SJSA1 (cell line): ENCODE results near the gene DDX5. TPM values are rescaled to one million over a fixed set of nuclear protein-coding genes. Genes with fewer than 3 reads are reported as not detected.

Source experiments
- DNase-seq, 2 experiments: peaks; one replicate each; pipeline ENCODE4 v3.0.0-alpha.2; 2015 to 2020; ENCODE audit warnings: low spot score in 2 of 2, low read depth in 1 of 2
- H3K27ac ChIP-seq: fragments of 250-450 bp; sonication (Bioruptor Pico); 2 replicates; pipeline ENCODE4 v1.5.1; 2020; ENCODE audit warnings: mild to moderate bottlenecking, moderate library complexity
- H3K27me3 ChIP-seq: fragments of 250-450 bp; sonication (Bioruptor Pico); replicated peaks from 2 replicates; pipeline ENCODE4 v1.5.1; 2020; ENCODE audit warnings: mild to moderate bottlenecking, moderate library complexity
- H3K36me3 ChIP-seq: fragments of 250-450 bp; sonication (Bioruptor Pico); 2 replicates; pipeline ENCODE4 v1.5.1; 2020; ENCODE audit warnings: mild to moderate bottlenecking
- H3K4me1 ChIP-seq: fragments of 250-450 bp; sonication (Bioruptor Pico); replicated peaks from 2 replicates; pipeline ENCODE4 v1.6.1; 2021; ENCODE audit warnings: mild to moderate bottlenecking
- H3K4me3 ChIP-seq: fragments of 250-450 bp; sonication (Bioruptor Pico); 2 replicates; pipeline ENCODE4 v1.5.1; 2020; ENCODE audit warnings: mild to moderate bottlenecking
- H3K9me3 ChIP-seq: fragments of 250-450 bp; sonication (Bioruptor Pico); replicated peaks from 2 replicates; pipeline ENCODE4 v1.5.1; 2020; ENCODE audit warnings: mild to moderate bottlenecking
- total RNA-seq: library from RNA; depleted of rRNA; stranded (reverse); fragments of >200 nt; shearing (Covaris generic); gene quantifications from 2 replicates; pipeline ENCODE4 v1.2.3, GENCODE V29; 2014

DDX5 gene
- total RNA-seq, 1 experiment from 2014 or later: 306 TPM

DNA sequence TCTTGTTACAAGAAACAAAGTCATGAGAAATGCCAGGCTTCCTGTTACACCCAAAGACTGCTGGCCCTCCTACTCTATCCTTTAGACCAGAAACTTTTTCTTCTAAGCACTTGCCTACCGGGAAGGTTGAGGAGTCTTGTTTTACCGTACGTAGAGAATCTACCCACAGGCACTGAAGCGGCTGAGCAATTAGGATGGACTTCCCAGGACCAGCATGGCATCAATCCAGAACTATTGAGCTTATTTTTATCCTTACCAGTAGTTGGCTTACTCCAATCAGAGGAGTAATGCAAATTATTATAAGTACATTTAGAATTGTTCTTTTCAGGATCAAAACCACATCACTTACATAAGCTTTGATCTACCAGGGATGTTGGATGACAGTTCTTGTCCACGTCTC is 26.3 kb upstream of the DDX5 start:
- Histone ChIP-seq H3K36me3 (peaks cover 99% of the 10 kb centered on the region), H3K4me1 (peaks cover 24% of the 10 kb centered on the region), H3K9me3 (no peaks in the 10 kb centered on the region), H3K27me3 (no peaks in the 10 kb centered on the region), H3K4me3 (no peak overlapping the region), H3K27ac (no peak overlapping the region)
- no peak for DNase-seq

DNA sequence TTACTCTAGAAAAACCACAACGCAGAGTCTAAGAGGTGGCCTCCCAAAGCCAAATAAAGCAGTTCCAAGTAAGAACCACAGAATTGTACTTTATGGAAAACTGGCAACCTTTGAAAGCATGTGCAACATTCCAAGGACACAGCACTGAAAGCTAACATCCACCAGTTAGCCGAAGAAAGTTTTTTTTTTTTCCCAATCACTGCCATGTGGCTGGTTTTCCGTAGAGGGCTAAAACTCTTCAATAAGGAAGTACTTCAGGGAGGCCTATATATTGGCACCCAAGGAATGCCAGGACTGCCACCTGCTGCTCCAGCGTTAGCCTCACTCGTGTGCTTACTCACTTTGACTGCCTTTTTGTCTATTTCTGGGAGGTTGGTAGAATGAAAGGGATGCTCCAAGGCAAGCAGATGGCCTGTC is 25.9 kb upstream of the DDX5 start:
- no peak overlapping the region for H3K4me3 ChIP-seq
- H3K4me1 ChIP-seq: peaks cover 24% of the 10 kb centered on the region
- peaks cover 99% of the 10 kb centered on the region for H3K36me3 ChIP-seq
- no peaks in the 10 kb centered on the region for H3K27me3 ChIP-seq
- DNase-seq: peak in 1 of 2 experiments; percentile 83
- H3K27ac ChIP-seq: no peak overlapping the region
- no peaks in the 10 kb centered on the region for H3K9me3 ChIP-seq

DNA sequence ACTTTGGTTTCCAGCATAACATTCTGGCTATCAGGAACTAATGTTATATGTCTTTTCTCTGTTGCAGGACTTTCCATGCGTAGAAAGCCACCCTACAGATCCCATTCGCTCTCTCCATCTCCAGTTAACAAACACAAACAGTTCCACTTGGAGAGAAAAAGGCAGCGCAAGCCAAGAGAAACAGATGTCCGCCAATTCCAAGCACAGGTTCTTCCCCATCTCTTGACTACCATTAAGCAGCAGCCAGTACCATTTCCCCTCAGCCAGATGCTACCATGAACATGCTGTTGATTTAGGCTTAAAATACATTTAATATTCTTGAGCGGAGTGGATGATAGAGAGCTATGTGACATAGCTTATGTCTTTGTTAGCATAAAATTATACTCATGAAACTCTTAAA is 23.1 kb upstream of the DDX5 start:
- H3K4me1 ChIP-seq: peaks cover 24% of the 10 kb centered on the region
- no peaks in the 10 kb centered on the region for H3K9me3 ChIP-seq
- no peaks in the 10 kb centered on the region for H3K27me3 ChIP-seq
- peaks cover 99% of the 10 kb centered on the region for H3K36me3 ChIP-seq
- no peak overlapping the region for H3K27ac ChIP-seq
- no peak for DNase-seq
- H3K4me3 ChIP-seq: no peak overlapping the region

- H3K9me3 ChIP-seq: no peaks in the 10 kb centered on the region
- peaks cover 23% of the 10 kb centered on the region for H3K4me1 ChIP-seq
- H3K27ac ChIP-seq: no peak overlapping the region
- H3K4me3 ChIP-seq: no peak overlapping the region
- no peaks in the 10 kb centered on the region for H3K27me3 ChIP-seq
- H3K36me3 ChIP-seq: peaks cover 97% of the 10 kb centered on the region
- no peak for DNase-seq
Observed at GRCh38 chr17:64527914-64528313, 21.8 kb upstream of the DDX5 start.

- no peaks in the 10 kb centered on the region for H3K27me3 ChIP-seq
- H3K36me3 ChIP-seq: peaks cover 95% of the 10 kb centered on the region
- H3K4me3 ChIP-seq: no peak overlapping the region
- H3K4me1 ChIP-seq: no peaks in the 10 kb centered on the region
- no peaks in the 10 kb centered on the region for H3K9me3 ChIP-seq
- no peak overlapping the region for H3K27ac ChIP-seq
- DNase-seq: no peak
Observed at GRCh38 chr17:64520359-64520758, 14.3 kb upstream of the DDX5 start.

GRCh38 chr17:64519601-64520000 is 13.5 kb upstream of the DDX5 start:
- Histone ChIP-seq H3K27ac (no peak overlapping the region), H3K36me3 (peaks cover 95% of the 10 kb centered on the region), H3K9me3 (no peaks in the 10 kb centered on the region), H3K27me3 (no peaks in the 10 kb centered on the region), H3K4me1 (no peaks in the 10 kb centered on the region), H3K4me3 (no peak overlapping the region)
- no peak for DNase-seq

- Histone ChIP-seq H3K27ac (no peak overlapping the region), H3K4me1 (no peaks in the 10 kb centered on the region), H3K9me3 (no peaks in the 10 kb centered on the region), H3K36me3 (peaks cover 96% of the 10 kb centered on the region), H3K4me3 (no peak overlapping the region), H3K27me3 (no peaks in the 10 kb centered on the region; the same call in 1 of the 2 replicates)
- no peak for DNase-seq
Observed at GRCh38 chr17:64515829-64516228, 9.7 kb upstream of the DDX5 start.

DNA sequence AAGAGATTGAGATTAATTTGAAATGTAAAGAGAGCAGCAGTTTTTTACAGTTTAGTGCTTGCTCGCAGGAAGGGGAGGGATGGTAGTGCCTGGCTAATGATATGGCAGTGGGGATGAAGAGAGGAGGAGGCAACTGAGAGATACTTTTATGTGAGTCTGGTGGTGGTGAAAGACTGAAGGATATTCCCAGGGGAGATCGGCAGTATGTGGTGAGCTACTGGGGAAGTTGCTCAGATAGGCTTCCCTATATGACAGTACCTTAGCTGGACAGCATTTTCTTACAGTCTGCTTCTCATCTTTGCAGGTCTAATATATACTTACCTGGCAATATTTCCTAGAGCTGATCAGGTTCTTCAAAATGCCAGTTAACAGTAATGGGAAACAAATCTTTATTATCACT is 9.3 kb upstream of the DDX5 start:
- no peak for DNase-seq
- H3K9me3 ChIP-seq: no peaks in the 10 kb centered on the region
- H3K27me3 ChIP-seq: no peaks in the 10 kb centered on the region; the same call in 1 of the 2 replicates
- peaks cover 96% of the 10 kb centered on the region for H3K36me3 ChIP-seq
- no peak overlapping the region for H3K27ac ChIP-seq
- H3K4me3 ChIP-seq: no peak overlapping the region
- no peaks in the 10 kb centered on the region for H3K4me1 ChIP-seq

GRCh38 chr17:64509179-64509578 is 3.1 kb upstream of the DDX5 start:
- no peaks in the 10 kb centered on the region for H3K9me3 ChIP-seq
- no peak overlapping the region for H3K4me3 ChIP-seq
- peaks cover 13% of the 10 kb centered on the region for H3K4me1 ChIP-seq
- H3K36me3 ChIP-seq: peaks cover 78% of the 10 kb centered on the region
- no peak for DNase-seq
- H3K27ac ChIP-seq: no peak overlapping the region
- no peaks in the 10 kb centered on the region; the same call in 1 of the 2 replicates for H3K27me3 ChIP-seq

DNA sequence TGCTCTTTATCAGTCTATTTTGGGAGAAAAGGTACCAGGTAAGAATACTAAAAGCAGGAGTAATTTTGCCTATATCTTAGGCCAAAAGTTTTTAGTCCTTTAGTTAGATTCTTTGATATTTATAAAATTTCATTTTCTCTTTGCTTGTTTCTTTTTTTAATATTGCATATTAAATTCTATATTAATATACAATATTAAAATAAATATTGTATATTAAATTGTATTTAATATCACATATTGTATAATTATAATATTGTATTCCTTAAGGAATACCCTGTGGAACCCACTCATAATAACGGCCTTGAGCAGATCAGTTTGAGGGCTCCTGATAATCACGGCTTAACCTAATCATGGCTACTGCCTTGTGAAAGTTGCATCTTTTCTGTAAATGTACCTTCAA is 2.6 kb upstream of the DDX5 start:
- Histone ChIP-seq H3K36me3 (peaks cover 78% of the 10 kb centered on the region), H3K9me3 (no peaks in the 10 kb centered on the region), H3K4me3 (no peak overlapping the region), H3K4me1 (peaks cover 18% of the 10 kb centered on the region), H3K27me3 (no peaks in the 10 kb centered on the region; the same call in 1 of the 2 replicates), H3K27ac (no peak overlapping the region)
- DNase-seq: no peak

DNA sequence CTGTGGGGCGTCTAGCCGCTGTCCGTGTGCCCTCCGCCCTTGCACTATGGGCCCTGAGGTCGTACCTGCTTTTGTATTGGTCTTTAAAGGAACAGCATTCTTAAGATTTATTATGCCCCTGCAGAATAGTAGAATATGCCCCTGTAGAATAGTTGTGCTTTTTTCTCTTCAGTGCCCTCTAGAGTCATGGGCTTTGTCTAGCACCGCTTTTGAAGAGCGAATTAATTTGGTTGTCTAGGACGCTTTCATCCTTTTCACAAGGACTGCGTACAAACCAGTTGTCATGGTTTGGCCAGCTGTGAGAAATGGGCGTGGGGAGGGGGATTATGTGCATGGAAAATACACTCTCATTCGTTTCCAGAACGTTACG is 1.3 kb upstream of the DDX5 start:
- peak in 1 of 2 experiments; percentile 72 for DNase-seq

DNA sequence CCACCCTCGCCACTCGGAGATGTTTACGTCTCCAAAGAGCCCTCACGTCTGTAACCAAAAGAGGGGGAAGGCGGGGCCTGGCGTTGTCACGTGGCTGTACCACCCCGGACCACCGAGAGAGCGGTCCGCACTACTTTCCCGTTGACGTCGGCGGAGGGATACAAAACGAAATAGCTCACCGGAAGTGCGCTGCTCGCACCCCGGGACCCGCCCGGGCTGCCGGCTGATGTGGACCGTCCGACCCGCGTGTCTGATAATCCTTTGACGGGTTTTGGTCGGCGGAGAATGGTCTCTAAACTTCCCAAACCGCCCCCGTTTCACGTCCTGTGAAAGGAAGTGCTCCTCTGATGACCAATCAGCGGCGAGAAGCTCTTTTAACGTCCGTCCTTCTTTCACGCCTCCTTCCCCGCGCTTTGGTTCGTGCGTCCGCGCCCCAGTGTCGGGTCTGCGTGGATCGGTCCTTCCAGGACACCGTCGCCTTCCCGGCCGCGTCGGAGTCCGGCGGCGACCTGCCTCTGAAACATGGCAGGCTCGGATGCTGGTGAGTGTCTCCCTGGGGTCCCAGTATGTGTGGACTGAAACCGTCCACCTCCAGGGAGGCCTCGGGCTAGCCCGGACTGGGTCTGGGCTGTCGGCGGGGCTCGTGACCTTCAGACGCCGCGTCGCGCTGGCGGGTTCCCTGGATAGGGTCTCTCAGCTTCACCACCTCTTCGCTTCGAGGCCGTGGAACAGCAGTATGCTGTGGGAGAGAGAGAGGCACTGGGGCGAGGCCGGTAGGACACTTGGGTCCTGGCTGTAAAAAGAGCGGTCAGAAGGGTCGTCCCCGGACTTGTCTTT is 705 bp upstream of the DDX5 start, which contains the start of gene CEP95:
CEP95 (plus strand) TSS at position 402 of the 837 bp plus-strand sequence; CDS start at position 523, 121 bp downstream.
- Histone ChIP-seq H3K9me3 (no peaks in the 10 kb centered on the region), H3K27me3 (no peaks in the 10 kb centered on the region), H3K36me3 (peaks cover 78% of the 10 kb centered on the region), H3K27ac (peak within 1 kb of the TSS; percentile 97), H3K4me1 (peaks cover 30% of the 10 kb centered on the region), H3K4me3 (peak within 1 kb of the TSS; percentile 78)
- peak; percentile 100 for DNase-seq

More for the DNA sequence above, 1.3 kb upstream of the DDX5 start:
- peaks cover 30% of the 10 kb centered on the region for H3K4me1 ChIP-seq
- H3K36me3 ChIP-seq: peaks cover 78% of the 10 kb centered on the region
- H3K4me3 ChIP-seq: peak overlapping the region; percentile 78
- peak overlapping the region; percentile 97 for H3K27ac ChIP-seq
- H3K27me3 ChIP-seq: no peaks in the 10 kb centered on the region
- no peaks in the 10 kb centered on the region for H3K9me3 ChIP-seq

GRCh38 chr17:64505340-64506200 is 519 bp downstream of the DDX5 start:
- peak overlapping the region; percentile 78 for H3K4me3 ChIP-seq
- peaks cover 30% of the 10 kb centered on the region for H3K4me1 ChIP-seq
- DNase-seq: peak; percentile 89 to 91

More at GRCh38 chr17:64505340-64506200, 519 bp downstream of the DDX5 start:
- Histone ChIP-seq H3K27me3 (no peaks in the 10 kb centered on the region), H3K9me3 (no peaks in the 10 kb centered on the region), H3K36me3 (peaks cover 78% of the 10 kb centered on the region), H3K27ac (peak overlapping the region; percentile 97)
